ENCODE results near the gene TMEM26. TPM values are rescaled to one million over a fixed set of nuclear protein-coding genes. Genes with fewer than 3 reads are reported as not detected.

Gene TMEM26
- total RNA-seq, 1 donor from 2014 or later: not detected

DNA sequence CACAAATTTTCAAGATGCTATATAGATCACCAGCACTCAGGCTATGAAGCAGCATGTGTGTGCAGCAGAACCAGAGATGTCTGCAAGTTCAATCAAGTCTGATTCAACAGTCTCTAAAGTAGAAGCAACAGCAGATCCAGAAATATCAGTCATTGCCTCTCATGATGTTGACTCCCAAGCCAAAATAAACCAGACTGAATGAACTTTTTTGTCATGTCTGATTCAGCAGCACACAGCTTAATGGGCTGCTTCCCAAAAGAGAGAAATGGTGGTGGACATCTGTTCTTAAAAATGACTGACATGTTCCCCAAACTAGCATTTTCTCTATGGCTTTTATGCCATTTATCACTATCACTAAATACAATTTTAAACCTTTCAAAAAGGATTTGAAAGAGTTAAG lies 53.8 kb downstream of the TMEM26 start:
- H3K9me3 Mint-ChIP-seq: no peaks in the 10 kb centered on the region
- Histone ChIP-seq H3K4me2 (no peak overlapping the region), H3K9me3 (ENCODE audit: low read depth) (no peaks in the 10 kb centered on the region), H3F3A (ENCODE audit: low read depth) (no peaks in the 10 kb centered on the region), H2AFZ (replicated peaks) (no peak overlapping the region), H4K20me1 (ENCODE audit: low read depth) (no peaks in the 10 kb centered on the region), H3K9ac (no peak overlapping the region), H3K27ac (no peak overlapping the region), H3K4me3 (no peak overlapping the region), H3K4me1 (no peaks in the 10 kb centered on the region), H3K27me3 (no peaks in the 10 kb centered on the region), H3K79me2 (ENCODE audit: low read depth) (no peaks in the 10 kb centered on the region), H3K36me3 (no peaks in the 10 kb centered on the region)
- H3K4me3 Mint-ChIP-seq: no peak overlapping the region
- no peaks in the 10 kb centered on the region for H3K36me3 Mint-ChIP-seq
- no peak for DNase-seq (ENCODE audit: low spot score)
- H3K4me1 Mint-ChIP-seq: no peaks in the 10 kb centered on the region
- no peaks in the 10 kb centered on the region for H3K27me3 Mint-ChIP-seq (ENCODE audit: insufficient read depth, low read depth)
- TF ChIP-seq EZH2phosphoT487 (IDR thresholded peaks at IDR 0.05) (no peak), EZH2 (IDR thresholded peaks at IDR 0.05) (no peak)
- TF ChIP-seq, protein P1, sequence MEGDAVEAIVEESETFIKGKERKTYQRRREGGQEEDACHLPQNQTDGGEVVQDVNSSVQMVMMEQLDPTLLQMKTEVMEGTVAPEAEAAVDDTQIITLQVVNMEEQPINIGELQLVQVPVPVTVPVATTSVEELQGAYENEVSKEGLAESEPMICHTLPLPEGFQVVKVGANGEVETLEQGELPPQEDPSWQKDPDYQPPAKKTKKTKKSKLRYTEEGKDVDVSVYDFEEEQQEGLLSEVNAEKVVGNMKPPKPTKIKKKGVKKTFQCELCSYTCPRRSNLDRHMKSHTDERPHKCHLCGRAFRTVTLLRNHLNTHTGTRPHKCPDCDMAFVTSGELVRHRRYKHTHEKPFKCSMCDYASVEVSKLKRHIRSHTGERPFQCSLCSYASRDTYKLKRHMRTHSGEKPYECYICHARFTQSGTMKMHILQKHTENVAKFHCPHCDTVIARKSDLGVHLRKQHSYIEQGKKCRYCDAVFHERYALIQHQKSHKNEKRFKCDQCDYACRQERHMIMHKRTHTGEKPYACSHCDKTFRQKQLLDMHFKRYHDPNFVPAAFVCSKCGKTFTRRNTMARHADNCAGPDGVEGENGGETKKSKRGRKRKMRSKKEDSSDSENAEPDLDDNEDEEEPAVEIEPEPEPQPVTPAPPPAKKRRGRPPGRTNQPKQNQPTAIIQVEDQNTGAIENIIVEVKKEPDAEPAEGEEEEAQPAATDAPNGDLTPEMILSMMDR (IDR thresholded peaks at IDR 0.05): no peak
- no peak overlapping the region for H3K27ac Mint-ChIP-seq

DNA sequence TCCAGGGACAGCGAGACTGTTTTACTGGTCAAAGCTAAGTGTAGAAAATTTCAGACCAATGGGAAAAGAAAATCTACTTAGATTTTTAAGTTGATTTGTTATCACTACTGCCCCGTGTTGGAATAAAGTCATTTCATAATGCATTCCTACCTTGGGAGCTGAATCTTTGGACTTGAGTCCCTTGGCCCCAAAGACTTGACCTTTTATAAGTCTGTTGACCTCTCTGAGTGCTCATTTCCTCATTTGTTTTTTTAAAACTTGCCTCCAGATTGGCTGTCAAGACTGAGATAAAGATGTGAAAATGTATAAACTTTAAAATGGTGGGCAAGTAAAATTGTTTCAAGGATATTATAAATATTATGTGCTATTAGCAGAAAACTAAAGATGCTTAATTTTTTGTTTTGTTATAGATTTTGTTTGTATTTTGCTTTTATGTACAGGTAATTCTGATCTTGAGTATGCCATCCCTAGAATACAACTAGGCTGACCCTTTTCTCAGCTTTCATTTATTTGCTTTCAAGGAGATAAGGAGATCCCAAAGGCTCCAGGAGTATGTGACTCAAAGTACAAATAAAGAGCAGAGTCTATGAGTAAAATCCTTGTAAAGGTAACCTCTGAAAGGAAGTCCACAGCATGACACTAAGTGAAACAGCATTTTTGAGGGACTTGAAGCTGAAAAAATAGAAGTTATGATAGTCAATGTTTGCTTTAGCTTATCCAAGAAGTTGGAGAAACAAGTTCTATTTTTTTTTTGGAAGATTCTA lies 54.6 kb downstream of the TMEM26 start:
- no peak overlapping the region for H2AFZ ChIP-seq (replicated peaks)
- no peak overlapping the region for H3K4me3 ChIP-seq
- Mint-ChIP-seq H3K36me3 (no peaks in the 10 kb centered on the region), H3K9me3 (no peaks in the 10 kb centered on the region), H3K27me3 (ENCODE audit: insufficient read depth, low read depth) (no peaks in the 10 kb centered on the region), H3K4me1 (no peaks in the 10 kb centered on the region), H3K4me3 (no peak overlapping the region), H3K27ac (no peak overlapping the region)
- no peaks in the 10 kb centered on the region for H3K4me1 ChIP-seq
- H3K79me2 ChIP-seq (ENCODE audit: low read depth): no peaks in the 10 kb centered on the region
- no peak overlapping the region for H3K4me2 ChIP-seq
- H3K9me3 ChIP-seq (ENCODE audit: low read depth): no peaks in the 10 kb centered on the region
- H4K20me1 ChIP-seq (ENCODE audit: low read depth): no peaks in the 10 kb centered on the region
- no peaks in the 10 kb centered on the region for H3F3A ChIP-seq (ENCODE audit: low read depth)
- H3K27ac ChIP-seq: no peak overlapping the region
- no peaks in the 10 kb centered on the region for H3K36me3 ChIP-seq
- DNase-seq (ENCODE audit: low spot score): no peak
- H3K9ac ChIP-seq: no peak overlapping the region
- H3K27me3 ChIP-seq: no peaks in the 10 kb centered on the region
- TF ChIP-seq EZH2phosphoT487 (IDR thresholded peaks at IDR 0.05) (no peak), EZH2 (IDR thresholded peaks at IDR 0.05) (no peak)
- TF ChIP-seq, protein P1 (IDR thresholded peaks at IDR 0.05): no peak

DNA sequence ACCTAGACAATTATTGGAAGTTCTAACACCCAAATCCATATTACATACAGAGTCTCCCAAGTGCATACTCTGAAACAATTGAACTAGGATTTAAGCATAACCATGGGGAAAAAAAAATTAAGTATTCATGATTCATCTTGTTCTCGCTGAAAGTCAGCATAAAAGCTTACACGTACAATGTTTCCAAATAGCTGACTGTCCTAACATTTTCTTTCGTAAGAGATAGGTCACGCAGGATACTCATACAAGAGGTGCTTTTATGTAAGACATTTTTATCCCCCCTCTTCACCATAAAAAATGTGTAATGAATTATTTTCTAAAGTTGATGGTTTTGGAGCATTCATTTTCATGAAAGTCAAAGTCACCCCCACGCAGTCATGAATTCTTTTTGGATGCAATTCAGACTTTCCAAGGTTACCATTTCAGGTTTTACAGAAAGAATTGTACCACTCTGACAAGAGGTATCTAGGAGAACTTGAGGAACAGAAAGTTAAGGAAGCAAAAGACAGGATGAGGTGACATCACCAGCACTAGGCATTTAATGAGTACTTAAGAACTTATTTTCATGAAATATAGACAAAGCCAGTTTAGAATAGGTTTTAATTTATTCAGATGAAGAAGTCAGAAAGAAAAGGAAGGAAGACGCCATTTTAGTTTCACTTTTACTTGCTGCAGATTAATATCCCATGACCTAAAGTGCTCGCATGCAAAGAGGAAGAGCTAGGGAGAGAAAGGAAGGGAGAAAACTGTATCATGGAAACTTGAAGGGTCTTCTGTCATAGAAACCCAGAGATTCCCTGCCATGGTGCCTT lies 55.8 kb downstream of the TMEM26 start:
- no peak for DNase-seq (ENCODE audit: low spot score)
- Histone ChIP-seq H3K4me3 (no peak overlapping the region), H3K27me3 (no peaks in the 10 kb centered on the region), H3K36me3 (no peaks in the 10 kb centered on the region), H4K20me1 (ENCODE audit: low read depth) (no peaks in the 10 kb centered on the region), H2AFZ (replicated peaks) (no peak overlapping the region), H3K27ac (no peak overlapping the region), H3F3A (ENCODE audit: low read depth) (no peaks in the 10 kb centered on the region), H3K4me2 (no peak overlapping the region), H3K4me1 (no peaks in the 10 kb centered on the region), H3K9me3 (ENCODE audit: low read depth) (no peaks in the 10 kb centered on the region), H3K9ac (no peak overlapping the region), H3K79me2 (ENCODE audit: low read depth) (no peaks in the 10 kb centered on the region)
- no peak for TF ChIP-seq EZH2phosphoT487 (IDR thresholded peaks at IDR 0.05)
- TF ChIP-seq EZH2 (IDR thresholded peaks at IDR 0.05): no peak
- TF ChIP-seq, protein P1 (IDR thresholded peaks at IDR 0.05): no peak
- Mint-ChIP-seq H3K4me1 (no peaks in the 10 kb centered on the region), H3K27me3 (ENCODE audit: insufficient read depth, low read depth) (no peaks in the 10 kb centered on the region), H3K4me3 (no peak overlapping the region), H3K36me3 (no peaks in the 10 kb centered on the region), H3K27ac (no peak overlapping the region), H3K9me3 (no peaks in the 10 kb centered on the region)

Measured in neural progenitor cell (in vitro differentiated cells).